ENCODE measurements around the gene EP400.
A peak's percentile ranks its signal among the peaks of the same experiment; 100 is the strongest.

Gene EP400, protein sequence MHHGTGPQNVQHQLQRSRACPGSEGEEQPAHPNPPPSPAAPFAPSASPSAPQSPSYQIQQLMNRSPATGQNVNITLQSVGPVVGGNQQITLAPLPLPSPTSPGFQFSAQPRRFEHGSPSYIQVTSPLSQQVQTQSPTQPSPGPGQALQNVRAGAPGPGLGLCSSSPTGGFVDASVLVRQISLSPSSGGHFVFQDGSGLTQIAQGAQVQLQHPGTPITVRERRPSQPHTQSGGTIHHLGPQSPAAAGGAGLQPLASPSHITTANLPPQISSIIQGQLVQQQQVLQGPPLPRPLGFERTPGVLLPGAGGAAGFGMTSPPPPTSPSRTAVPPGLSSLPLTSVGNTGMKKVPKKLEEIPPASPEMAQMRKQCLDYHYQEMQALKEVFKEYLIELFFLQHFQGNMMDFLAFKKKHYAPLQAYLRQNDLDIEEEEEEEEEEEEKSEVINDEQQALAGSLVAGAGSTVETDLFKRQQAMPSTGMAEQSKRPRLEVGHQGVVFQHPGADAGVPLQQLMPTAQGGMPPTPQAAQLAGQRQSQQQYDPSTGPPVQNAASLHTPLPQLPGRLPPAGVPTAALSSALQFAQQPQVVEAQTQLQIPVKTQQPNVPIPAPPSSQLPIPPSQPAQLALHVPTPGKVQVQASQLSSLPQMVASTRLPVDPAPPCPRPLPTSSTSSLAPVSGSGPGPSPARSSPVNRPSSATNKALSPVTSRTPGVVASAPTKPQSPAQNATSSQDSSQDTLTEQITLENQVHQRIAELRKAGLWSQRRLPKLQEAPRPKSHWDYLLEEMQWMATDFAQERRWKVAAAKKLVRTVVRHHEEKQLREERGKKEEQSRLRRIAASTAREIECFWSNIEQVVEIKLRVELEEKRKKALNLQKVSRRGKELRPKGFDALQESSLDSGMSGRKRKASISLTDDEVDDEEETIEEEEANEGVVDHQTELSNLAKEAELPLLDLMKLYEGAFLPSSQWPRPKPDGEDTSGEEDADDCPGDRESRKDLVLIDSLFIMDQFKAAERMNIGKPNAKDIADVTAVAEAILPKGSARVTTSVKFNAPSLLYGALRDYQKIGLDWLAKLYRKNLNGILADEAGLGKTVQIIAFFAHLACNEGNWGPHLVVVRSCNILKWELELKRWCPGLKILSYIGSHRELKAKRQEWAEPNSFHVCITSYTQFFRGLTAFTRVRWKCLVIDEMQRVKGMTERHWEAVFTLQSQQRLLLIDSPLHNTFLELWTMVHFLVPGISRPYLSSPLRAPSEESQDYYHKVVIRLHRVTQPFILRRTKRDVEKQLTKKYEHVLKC (N-terminal part only)

DNA sequence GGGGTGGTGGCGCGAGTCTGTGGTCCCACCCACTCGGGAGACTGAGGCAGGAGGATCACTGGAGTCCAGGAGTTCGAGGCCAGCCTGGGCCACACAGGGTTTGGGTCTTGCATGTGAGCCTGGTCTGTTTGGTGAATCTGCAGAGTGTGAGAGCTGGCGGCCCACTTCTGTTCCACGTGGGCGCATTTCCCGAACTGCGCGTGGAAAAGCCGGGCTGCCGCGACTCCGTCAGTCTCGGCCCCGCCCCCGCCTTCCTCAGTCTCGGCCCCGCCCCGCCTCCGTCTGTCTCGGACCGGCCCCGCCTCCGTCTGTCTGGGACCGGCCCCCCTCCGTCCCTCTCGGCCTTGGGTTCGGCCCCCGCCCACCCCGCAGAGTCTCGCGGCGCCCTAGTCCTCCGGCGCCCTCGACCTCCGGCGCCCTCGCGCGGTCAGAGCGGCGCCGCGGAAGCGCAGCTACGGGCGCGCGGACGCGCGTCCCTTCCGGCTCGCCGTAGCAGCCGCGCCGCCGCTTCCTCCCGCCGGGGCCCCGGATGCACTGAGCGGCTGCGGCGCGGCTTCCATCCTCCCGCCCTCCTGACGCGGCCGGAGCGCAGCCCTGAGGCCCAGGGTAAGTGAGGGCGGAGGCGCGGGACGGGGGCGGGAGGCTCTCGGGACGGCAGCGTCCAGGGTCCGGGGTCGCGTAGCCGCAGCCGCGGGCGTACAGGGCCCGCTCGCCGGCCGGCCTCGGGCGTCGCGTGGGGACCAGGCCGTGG lies at the start of gene EP400:
Gene EP400, plus strand, starts transcription at position 512 of the 751 bp plus-strand sequence. CDS start 10,678 bp downstream, outside the sequence.
- peak; percentile 98 for DNase-seq

- DNase-seq, result no peak
These were observed 49.3 kb upstream of the EP400 start for GRCh38 chr12:131900397-131900796.

GRCh38 chr12:131901431-131902331 lies 48.1 kb upstream of the EP400 start:
- DNase-seq, result no peak

- DNase-seq, result no peak
These were observed 47.2 kb upstream of the EP400 start for GRCh38 chr12:131902332-131903241.

GRCh38 chr12:131903270-131904255 lies 46.2 kb upstream of the EP400 start:
- no peak for DNase-seq

DNA sequence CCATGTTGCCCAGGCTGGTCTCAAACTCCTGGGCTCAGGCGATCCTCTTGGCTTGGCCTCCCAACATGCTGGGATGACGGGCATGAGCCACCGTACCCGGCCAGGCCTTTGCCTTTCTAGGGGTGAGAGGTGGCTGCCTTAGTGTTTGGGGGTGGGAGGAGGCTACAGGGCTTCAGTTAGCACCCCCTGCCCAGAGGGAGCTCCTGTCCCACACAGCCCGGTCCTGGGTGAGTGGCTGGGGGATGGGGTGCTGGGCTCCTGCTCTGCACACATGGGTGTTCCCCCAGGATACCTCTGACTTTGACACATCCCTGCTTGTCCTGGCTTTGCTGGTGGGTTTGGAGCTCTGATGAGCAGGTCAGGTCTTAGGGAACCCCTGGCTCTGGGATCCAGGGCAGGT lies 45.4 kb upstream of the EP400 start:
- no peak for DNase-seq

- DNase-seq, result no peak
These were observed 44.6 kb upstream of the EP400 start for GRCh38 chr12:131905081-131905629.

DNA sequence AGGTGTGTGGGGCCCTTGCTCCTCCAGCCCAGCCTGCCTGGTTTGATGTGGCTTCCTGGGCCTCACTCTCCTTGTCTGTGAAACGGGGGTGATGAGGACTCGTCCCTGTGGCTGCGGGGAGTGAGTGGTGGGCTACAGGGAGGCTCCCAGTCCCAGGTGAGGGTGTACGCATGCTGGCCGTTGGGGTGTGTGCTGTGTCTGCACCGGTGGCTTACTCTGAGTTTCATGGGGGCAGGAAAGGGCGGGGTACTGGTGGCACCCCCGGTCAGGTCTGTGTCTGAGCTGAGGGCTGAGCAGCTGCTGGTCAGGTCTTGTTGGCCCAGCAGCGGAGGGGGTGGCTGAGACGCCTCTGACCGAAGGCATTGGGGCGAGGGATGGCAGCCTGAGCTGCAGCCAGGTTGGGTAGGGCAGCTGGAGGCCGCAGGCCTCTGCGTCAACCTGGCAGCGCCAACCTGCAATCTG lies 44.1 kb upstream of the EP400 start:
- DNase-seq, result no peak

- no peak for DNase-seq
These were observed 42.2 kb upstream of the EP400 start for GRCh38 chr12:131907379-131908091.

DNA sequence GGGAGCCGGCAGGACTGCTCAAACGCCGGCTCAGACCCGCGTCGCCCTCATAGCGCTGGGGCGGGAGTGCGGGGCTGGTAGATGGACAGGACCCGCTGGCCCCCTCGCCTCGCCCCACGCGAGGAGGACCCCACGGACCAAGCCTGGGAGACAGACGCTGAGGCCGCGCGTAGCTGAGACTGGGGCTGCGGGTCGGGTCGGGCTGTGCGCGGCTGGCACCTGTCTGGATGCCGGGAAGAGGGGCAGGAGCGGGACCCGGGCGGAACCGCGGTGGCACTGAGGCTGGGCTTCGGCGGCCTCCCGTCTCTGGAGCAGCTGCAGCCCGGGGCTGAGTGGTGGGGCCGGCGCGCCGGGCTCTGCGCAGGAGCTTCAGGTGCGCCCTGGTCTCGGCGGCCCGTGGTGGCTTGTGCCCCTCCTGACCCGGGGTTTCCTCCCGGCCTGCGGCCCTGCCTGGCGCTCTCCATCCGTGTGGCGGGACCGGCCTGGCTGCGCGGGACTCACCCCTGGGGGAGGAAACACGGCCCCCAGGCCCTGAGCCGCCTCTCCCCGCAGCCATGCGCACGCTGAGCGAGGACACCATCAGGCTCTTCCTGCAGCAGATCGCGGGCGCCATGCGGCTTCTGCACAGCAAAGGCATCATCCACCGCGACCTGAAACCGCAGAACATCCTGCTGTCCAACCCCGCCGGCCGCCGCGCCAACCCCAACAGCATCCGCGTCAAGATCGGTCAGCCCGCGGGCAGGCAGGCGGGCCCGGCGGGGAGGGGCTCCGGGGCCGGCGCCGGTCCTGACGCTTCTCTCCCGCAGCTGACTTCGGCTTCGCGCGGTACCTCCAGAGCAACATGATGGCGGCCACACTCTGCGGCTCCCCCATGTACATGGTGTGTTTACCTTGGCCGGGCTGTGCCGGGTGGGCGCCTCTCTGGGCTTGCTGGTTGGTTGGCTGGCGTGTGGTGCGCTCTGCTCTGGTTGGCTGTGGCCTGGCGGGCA lies 41.4 kb upstream of the EP400 start:
- DNase-seq, result no peak

GRCh38 chr12:131909081-131909751 lies 40.5 kb upstream of the EP400 start:
- DNase-seq, result no peak

DNA sequence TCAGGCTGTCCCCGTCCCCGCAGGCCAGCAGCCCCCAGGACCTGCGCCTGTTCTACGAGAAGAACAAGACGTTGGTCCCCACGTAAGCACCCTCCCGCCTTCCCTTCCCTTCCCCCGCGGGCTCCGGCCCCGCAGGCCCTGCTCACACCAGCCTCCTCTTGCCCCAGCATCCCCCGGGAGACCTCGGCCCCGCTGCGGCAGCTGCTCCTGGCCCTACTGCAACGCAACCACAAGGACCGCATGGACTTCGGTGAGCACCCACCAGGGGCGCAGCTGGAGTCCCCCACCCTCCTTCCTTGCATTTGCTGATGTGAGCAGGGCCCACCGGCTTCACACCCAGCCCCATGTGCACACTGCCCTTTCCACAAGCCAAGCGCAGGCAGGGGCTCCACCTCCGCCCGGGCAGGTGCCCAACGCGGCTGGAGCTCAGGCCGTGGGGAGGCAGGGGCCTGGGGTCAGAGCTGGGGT lies 40.0 kb upstream of the EP400 start:
- DNase-seq, result no peak

GRCh38 chr12:131910302-131911027 lies 39.3 kb upstream of the EP400 start:
- DNase-seq, result no peak

DNA sequence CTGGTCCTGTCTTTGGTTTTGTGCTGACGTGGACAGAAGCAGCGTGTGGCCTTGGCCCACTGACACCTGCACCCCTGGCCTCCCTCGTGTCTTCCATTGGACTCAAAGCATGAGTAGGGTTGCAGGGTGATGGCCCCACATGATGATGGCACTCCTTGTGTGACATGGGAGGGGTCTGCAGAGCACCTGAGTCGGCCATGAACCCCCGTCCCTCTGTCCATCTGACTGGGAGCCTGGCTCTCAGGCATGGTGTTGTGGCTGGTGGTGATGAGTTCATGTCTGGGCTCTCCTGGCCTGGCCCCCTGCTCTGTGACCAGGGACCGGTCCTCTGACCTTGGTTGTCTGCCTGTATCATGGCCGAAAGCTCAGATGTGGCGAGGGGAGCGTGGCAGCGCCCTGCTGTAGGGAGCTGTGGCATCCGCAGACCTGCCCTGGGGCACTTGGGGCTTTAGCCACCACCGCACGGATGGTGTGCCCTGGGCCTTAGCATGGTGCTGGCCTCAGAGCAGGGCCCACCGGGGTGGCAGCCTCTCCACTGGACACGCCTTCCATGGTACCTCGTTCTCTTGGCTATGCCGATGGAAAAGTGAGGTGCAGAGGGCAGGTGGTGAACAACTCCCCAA lies 38.6 kb upstream of the EP400 start:
- no peak for DNase-seq
